GM23338 (cell line): ENCODE data around the gene TTYH3.

Experiments
- CREB1 ChIP-seq: fragments of 250-450 bp; sonication (Bioruptor Pico); IDR thresholded peaks from 2 replicates; pipeline ENCODE4 v1.5.0; 2020; ENCODE audit warnings: low read depth, mild to moderate bottlenecking, moderate library complexity
- CTCF ChIP-seq, 2 experiments: fragments of 200-600 bp in 1 of 2; sonication (generic) in 1 of 2; conservative IDR thresholded peaks; 2 replicates each; pipeline versions ENCODE4 v1.5.1 to v1.6.1; 2016 to 2017; ENCODE audit warnings: antibody characterized with exemption in 2 of 2, low read depth in 2 of 2, mild to moderate bottlenecking in 2 of 2, moderate library complexity in 1 of 2
- ETS1 ChIP-seq: IDR thresholded peaks from 2 replicates; pipeline ENCODE4 v1.6.1; 2016; ENCODE audit warnings: antibody characterized with exemption
- EZH2 ChIP-seq: fragments of 200-600 bp; sonication (generic); IDR thresholded peaks from one replicate; pipeline ENCODE4 v1.8.0; 2017; ENCODE audit warnings: antibody characterized with exemption, mild to moderate bottlenecking, low read depth; ENCODE audit not compliant: unreplicated experiment
- EZH2phosphoT487 ChIP-seq: fragments of 200-600 bp; sonication (generic); IDR thresholded peaks from one replicate; pipeline ENCODE4 v1.8.1; 2018; ENCODE audit warnings: antibody characterized with exemption; ENCODE audit not compliant: unreplicated experiment
- JUNB ChIP-seq: IDR thresholded peaks from one replicate; pipeline ENCODE4 v1.6.1; 2016; ENCODE audit warnings: antibody characterized with exemption; ENCODE audit not compliant: unreplicated experiment
- POLR2AphosphoS5 ChIP-seq: IDR thresholded peaks from 2 replicates; pipeline ENCODE4 v1.6.1; 2016; ENCODE audit warnings: antibody characterized with exemption, low read depth
- REST ChIP-seq: IDR thresholded peaks from one replicate; pipeline ENCODE4 v1.6.1; 2018; ENCODE audit warnings: antibody characterized with exemption; ENCODE audit not compliant: unreplicated experiment
- ZNF114 ChIP-seq: fragments of 250-450 bp; sonication (Bioruptor Pico); IDR thresholded peaks from 2 replicates; pipeline ENCODE4 v1.5.0; 2020; ENCODE audit warnings: mild to moderate bottlenecking, moderate library complexity

- TF ChIP-seq CTCF (conservative IDR thresholded peaks at IDR 0.05; ENCODE audit: low read depth in 2 of 2) (no peak), EZH2phosphoT487 (no peak), EZH2 (no peak), POLR2AphosphoS5 (no peak), CREB1 (CRISPR knock-in tag) (no peak), JUNB (no peak), REST (no peak), ZNF114 (CRISPR knock-in tag) (no peak), ETS1 (no peak)
These were observed 45.3 kb upstream of the TTYH3 start for GRCh38 chr7:2586326-2587020.
